ENCODE data around the gene ATP10B. TPM values are rescaled to one million over a fixed set of nuclear protein-coding genes. Genes with fewer than 3 reads are reported as not detected.

The ATP10B gene
- total and polyA plus RNA-seq, 2 of the 8 experiments (the other 6 are each of a cell fraction or from before 2014, with no cell fraction given), result 0.06 to 0.11 TPM

DNA sequence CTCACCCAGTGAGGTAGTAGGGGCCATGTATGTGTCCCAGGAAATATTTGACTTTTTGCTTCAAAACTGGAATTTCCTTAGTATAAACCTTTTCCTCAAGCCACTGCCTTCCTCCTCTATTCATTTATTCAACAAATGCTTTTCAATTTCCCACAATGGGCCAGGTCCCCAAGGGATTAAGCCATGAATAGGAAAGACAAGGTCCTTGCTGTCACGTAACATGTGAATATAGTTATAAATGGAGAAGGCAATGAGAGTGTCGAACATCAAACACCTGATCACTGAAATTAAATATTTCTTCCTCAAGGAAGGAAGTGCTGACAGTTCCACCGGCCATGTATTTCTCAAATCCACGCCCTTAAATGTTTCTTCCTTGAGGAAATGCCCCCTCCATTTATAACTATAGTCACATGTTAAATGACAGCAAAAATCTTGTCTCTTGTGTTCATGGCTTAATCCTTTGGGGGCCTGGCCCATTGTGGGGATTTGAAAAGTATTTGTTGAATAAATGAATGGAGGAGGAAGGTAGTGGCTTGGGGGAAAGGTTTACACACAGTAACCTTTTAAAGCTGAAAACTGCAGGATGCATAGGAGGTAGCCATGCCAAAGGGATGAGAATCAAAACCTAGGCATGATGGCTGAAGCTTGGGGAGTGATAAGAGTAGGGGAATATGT, 284.8 kb downstream of the ATP10B start:
- Histone ChIP-seq H2AFZ (ENCODE audit: low read length) (no peak overlapping the region), H3K79me1 (ENCODE audit: low read depth, low read length) (no peaks in the 10 kb centered on the region), H4K91ac (replicated peaks; ENCODE audit: insufficient read length, low read length) (no peak overlapping the region), H2BK120ac (replicated peaks; ENCODE audit: low read depth, low read length) (no peak overlapping the region), H3K23me2 (ENCODE audit: low read depth, low read length) (no peaks in the 10 kb centered on the region), H3K23ac (ENCODE audit: insufficient read length) (no peak overlapping the region), H4K20me1 (replicated peaks in 1 of 2; ENCODE audit: control insufficient read depth in 1 of 2, insufficient read depth in 2 of 2, low read length in 2 of 2) (no peaks in the 10 kb centered on the region), H3K9me3 (ENCODE audit: insufficient read depth in 2 of 2, low read depth in 1 of 2, low read length in 1 of 2) (no peaks in the 10 kb centered on the region), H3K27me3 (replicated peaks in 1 of 4; ENCODE audit: control insufficient read depth in 3 of 4, extremely low read depth in 1 of 4, insufficient read depth in 3 of 4, low read length in 3 of 4) (no peaks in the 10 kb centered on the region), H3K4ac (replicated peaks; ENCODE audit: insufficient read length, low read depth, low read length) (no peak overlapping the region), H3K18ac (ENCODE audit: extremely low read depth, low read length) (no peak overlapping the region), H2BK15ac (ENCODE audit: low read length) (no peak overlapping the region), H3K56ac (replicated peaks; ENCODE audit: insufficient read length, low read depth, low read length) (no peak overlapping the region), H2BK5ac (ENCODE audit: low read depth, low read length) (no peak overlapping the region), H4K5ac (ENCODE audit: insufficient read length, low read depth, low read length) (no peak overlapping the region), H3K14ac (ENCODE audit: insufficient read length) (no peak overlapping the region), H3K4me2 (ENCODE audit: insufficient read depth in 1 of 2, low read depth in 2 of 2, low read length in 2 of 2) (no peak overlapping the region), H2AK5ac (ENCODE audit: low read depth, low read length) (no peak overlapping the region), H4K8ac (ENCODE audit: extremely low read depth, insufficient read depth, low read length) (no peak overlapping the region), H2BK20ac (ENCODE audit: low read length) (no peak overlapping the region), H3K79me2 (ENCODE audit: control insufficient read depth in 1 of 2, insufficient read depth in 2 of 2, low read length in 2 of 2) (no peaks in the 10 kb centered on the region), H3K4me1 (replicated peaks in 1 of 4; ENCODE audit: control insufficient read depth in 3 of 4, insufficient read depth in 4 of 4, low read length in 3 of 4) (no peaks in the 10 kb centered on the region), H3K9ac (replicated peaks in 1 of 4; ENCODE audit: extremely low read depth in 1 of 4, low read depth in 3 of 4, low read length in 3 of 4) (no peak overlapping the region), H3K36me3 (ENCODE audit: control insufficient read depth in 2 of 4, insufficient read depth in 4 of 4, low read length in 3 of 4) (no peaks in the 10 kb centered on the region), H3K27ac (ENCODE audit: low read depth, low read length) (no peak overlapping the region), H2BK12ac (ENCODE audit: low read depth, low read length) (no peak overlapping the region), H3K4me3 (ENCODE audit: extremely low read depth in 1 of 4, insufficient read depth in 2 of 4, low read depth in 3 of 4, low read length in 4 of 4) (no peak overlapping the region)
- ChIA-PET POLR2A (ENCODE audit: partially characterized antibody) (no interaction called here), CTCF (ENCODE audit: partially characterized antibody) (interaction anchor here (1.3 kb wide), 1 partner anchor 59 kb away, joined by 4 read pairs; no protein-coding TSS in a partner anchor)
- TF ChIP-seq KDM5A (IDR thresholded peaks at IDR 0.05; ENCODE audit: low read length), result no peak
- no peak for TF ChIP-seq SRF (IDR thresholded peaks at IDR 0.05; ENCODE audit: low read depth, low read length)
- TF ChIP-seq TCF12 (IDR thresholded peaks at IDR 0.05; ENCODE audit: low read depth, low read length), result no peak
- no peak for TF ChIP-seq NANOG (IDR thresholded peaks at IDR 0.05; ENCODE audit: insufficient read depth, low read depth, low read length, poor library complexity, severe bottlenecking)
- no peak for TF ChIP-seq PHF8 (conservative IDR thresholded peaks at IDR 0.05; ENCODE audit: low read depth, low read length)
- TF ChIP-seq MAFK (IDR thresholded peaks at IDR 0.05; ENCODE audit: low read depth, low read length), result no peak
- TF ChIP-seq CTBP2 (IDR thresholded peaks at IDR 0.05; ENCODE audit: borderline replicate concordance, insufficient read depth, insufficient read length, low read length), result no peak
- TF ChIP-seq TEAD4 (IDR thresholded peaks at IDR 0.05; ENCODE audit: low read depth, low read length), result no peak
- TF ChIP-seq SIRT6 (IDR thresholded peaks at IDR 0.05; ENCODE audit: low read length), result no peak
- DNase-seq (ENCODE audit: low read depth in 1 of 2, low spot score in 2 of 2), result no peak
- WGBS, 2 experiments (ENCODE audit: extremely low coverage in 1 of 2, insufficient coverage in 1 of 2, insufficient read length in 1 of 2, insufficient replicate concordance in 2 of 2, low coverage in 1 of 2, low lambda C conversion rate in 2 of 2, missing lambda C conversion rate in 1 of 2), result 91% methylated on average over 4 of the region's 4 CpGs; no CpG with 5 or more reads in 1 of the 2 experiments
- no peak for FAIRE-seq

All from H1 (cell line).